ENCODE measurements around the gene DTHD1. TPM values are rescaled to one million over a fixed set of nuclear protein-coding genes. Genes with fewer than 3 reads are reported as not detected.

The DTHD1 gene
- total RNA-seq, 4 donors from 2014 or later: 0.47 to 3.3 (median 1.3) TPM

DNA sequence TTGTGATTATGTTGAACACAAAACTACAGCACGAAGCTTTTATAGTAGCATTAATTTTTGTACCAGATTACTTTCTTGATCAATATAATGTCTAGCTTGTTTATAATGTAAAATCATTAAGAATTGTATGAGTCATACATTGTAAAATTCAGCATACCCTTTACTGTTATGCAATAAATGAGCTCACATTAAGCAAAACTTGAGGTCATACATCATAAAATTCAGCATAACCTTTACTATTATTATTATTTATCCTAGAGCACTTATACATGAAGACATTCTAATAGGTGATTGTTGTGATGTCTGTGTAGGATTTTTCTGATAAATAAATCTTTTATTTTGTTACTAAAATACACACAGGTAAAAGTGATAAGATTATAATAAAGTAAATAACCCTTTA, 49.4 kb downstream of the DTHD1 start:
- no peak for DNase-seq
- no peak overlapping the region for H3K4me3 ChIP-seq
- H3K9me3 ChIP-seq: no peaks in the 10 kb centered on the region
- peaks cover 0 to 1% (median 0%) of the 10 kb centered on the region in 4 donors for H3K4me1 ChIP-seq
- no peaks in the 10 kb centered on the region for H3K27me3 ChIP-seq
- no peak overlapping the region for H3K27ac ChIP-seq
- H3K36me3 ChIP-seq: no peaks in the 10 kb centered on the region
- no peak for TF ChIP-seq POLR2A (IDR thresholded peaks at IDR 0.05)
- TF ChIP-seq, protein P1, sequence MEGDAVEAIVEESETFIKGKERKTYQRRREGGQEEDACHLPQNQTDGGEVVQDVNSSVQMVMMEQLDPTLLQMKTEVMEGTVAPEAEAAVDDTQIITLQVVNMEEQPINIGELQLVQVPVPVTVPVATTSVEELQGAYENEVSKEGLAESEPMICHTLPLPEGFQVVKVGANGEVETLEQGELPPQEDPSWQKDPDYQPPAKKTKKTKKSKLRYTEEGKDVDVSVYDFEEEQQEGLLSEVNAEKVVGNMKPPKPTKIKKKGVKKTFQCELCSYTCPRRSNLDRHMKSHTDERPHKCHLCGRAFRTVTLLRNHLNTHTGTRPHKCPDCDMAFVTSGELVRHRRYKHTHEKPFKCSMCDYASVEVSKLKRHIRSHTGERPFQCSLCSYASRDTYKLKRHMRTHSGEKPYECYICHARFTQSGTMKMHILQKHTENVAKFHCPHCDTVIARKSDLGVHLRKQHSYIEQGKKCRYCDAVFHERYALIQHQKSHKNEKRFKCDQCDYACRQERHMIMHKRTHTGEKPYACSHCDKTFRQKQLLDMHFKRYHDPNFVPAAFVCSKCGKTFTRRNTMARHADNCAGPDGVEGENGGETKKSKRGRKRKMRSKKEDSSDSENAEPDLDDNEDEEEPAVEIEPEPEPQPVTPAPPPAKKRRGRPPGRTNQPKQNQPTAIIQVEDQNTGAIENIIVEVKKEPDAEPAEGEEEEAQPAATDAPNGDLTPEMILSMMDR (IDR thresholded peaks at IDR 0.05): no peak

DNA sequence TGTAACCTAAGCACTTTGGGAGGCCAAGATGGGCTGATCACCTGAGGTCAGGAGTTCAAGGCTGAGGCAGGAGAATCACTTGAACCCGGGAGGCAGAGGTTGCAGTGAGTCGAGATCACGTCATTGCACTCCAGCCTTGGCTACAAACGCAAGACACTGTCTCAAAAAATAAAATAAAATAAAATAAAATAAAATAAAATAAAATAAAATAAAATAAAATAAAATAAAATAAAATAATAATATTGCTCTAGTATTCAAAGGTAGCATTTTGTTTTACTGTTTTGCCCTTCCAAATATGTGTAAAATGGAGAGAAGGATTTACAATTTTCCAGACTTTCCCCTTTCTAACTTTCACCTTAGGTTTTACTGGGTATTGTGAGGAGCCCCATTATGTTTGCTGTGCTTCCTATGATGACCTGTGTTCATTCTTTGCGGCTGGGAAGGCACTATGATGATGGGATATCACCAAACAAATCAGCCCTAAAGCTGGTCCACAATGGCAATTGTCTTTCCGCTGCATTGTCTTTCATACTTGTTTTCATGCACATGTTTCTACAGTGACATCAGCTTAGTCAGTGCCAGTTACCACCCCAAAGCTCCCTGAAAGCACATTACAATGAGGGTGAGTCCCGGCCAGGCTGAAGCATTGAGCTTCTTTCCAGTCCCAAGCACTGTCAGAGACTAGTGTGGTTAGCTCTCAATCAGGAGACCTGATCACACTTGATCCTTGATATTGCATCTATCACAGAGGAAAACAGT, 50.8 kb downstream of the DTHD1 start:
- no peak overlapping the region for H3K4me3 ChIP-seq
- DNase-seq: no peak
- H3K4me1 ChIP-seq: no peaks in the 10 kb centered on the region
- no peaks in the 10 kb centered on the region for H3K9me3 ChIP-seq
- no peak overlapping the region for H3K27ac ChIP-seq
- no peaks in the 10 kb centered on the region for H3K27me3 ChIP-seq
- TF ChIP-seq, protein P1 (IDR thresholded peaks at IDR 0.05): no peak
- no peak for TF ChIP-seq POLR2A (IDR thresholded peaks at IDR 0.05)
- no peaks in the 10 kb centered on the region for H3K36me3 ChIP-seq

DNA sequence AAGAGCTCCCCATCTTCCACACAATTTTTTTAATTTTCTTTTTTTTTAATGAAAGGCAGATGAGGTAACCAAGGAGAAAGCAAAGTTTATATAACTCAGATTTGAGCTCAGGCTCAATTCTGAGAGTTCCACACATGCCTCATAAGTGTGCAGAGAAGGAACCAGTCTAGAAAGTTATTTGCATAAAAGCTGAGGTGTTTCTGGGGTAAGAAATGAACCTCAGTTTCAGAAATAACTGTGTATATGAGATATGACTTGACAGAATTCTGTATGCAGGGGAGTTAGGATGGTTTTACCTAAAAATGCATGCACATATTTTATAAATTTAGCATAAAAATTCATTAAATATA, 51.3 kb downstream of the DTHD1 start:
- TF ChIP-seq POLR2A (IDR thresholded peaks at IDR 0.05): no peak
- TF ChIP-seq, protein P1 (IDR thresholded peaks at IDR 0.05): no peak
- no peaks in the 10 kb centered on the region for H3K36me3 ChIP-seq
- DNase-seq: no peak

DNA sequence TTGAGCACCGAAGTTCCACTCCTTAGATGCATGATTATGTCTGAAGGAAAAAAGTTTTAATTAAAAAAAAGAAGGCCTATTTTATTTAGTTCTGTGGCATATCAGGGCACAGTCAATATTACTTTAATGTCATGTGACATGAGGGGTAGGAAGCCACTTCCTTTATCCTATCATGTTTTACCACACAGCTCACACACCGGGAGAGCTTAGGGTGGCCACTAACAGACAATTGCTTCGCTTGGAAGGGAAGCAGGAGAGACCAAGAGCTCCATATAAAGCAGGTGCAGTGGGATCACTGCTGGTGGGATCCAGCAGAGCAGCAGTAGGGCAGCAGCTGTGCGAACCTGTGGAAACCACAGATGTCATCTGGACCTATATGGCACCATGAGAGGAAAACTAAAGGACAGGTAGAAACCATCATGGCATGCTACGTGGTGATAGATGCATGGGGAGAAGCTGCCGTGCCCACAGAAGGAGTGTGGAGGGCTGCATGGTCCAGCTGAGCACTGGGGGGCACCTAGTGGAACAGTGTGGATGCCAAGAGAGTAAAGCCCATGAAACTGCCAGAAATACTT, 52.0 kb downstream of the DTHD1 start:
- Histone ChIP-seq H3K9me3 (no peaks in the 10 kb centered on the region), H3K36me3 (no peaks in the 10 kb centered on the region), H3K4me3 (no peak overlapping the region), H3K4me1 (no peaks in the 10 kb centered on the region), H3K27me3 (no peaks in the 10 kb centered on the region), H3K27ac (no peak overlapping the region)
- no peak for DNase-seq
- TF ChIP-seq POLR2A (IDR thresholded peaks at IDR 0.05): no peak
- TF ChIP-seq, protein P1 (IDR thresholded peaks at IDR 0.05): no peak

More for the DNA sequence above, 51.3 kb downstream of the DTHD1 start:
- Histone ChIP-seq H3K27me3 (no peaks in the 10 kb centered on the region), H3K4me1 (no peaks in the 10 kb centered on the region), H3K4me3 (no peak overlapping the region), H3K9me3 (no peaks in the 10 kb centered on the region), H3K27ac (no peak overlapping the region)

DNA sequence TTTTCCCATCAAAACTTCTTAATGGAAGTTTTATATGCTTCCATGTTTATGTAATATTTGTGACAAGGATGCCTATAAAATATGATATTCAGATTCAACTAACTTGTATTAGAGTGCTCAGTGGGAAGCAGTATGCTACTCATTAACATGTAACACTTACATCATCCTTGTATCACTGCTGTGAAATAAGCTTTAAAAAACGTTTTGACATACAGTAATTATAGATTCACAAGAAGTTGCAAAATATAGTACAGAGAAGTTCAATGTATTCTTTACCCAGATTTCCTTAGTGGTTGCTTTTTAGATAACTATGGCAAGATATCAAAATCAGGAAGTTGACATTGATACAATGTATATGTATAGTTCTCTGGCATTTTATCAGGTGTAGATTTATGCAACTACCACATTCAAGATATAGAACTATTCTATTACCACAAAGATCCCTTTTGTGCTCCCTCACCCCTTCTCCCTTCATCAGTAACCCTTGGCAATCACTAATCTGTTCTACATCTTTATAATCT, 56.3 kb downstream of the DTHD1 start:
- Histone ChIP-seq H3K4me1 (no peaks in the 10 kb centered on the region), H3K36me3 (no peaks in the 10 kb centered on the region), H3K27me3 (no peaks in the 10 kb centered on the region), H3K27ac (no peak overlapping the region), H3K9me3 (no peaks in the 10 kb centered on the region), H3K4me3 (no peak overlapping the region)
- DNase-seq: no peak
- TF ChIP-seq POLR2A (IDR thresholded peaks at IDR 0.05): no peak
- TF ChIP-seq, protein P1 (IDR thresholded peaks at IDR 0.05): no peak
